ENCODE data around the gene PGF. TPM values are rescaled to one million over a fixed set of nuclear protein-coding genes. Genes with fewer than 3 reads are reported as not detected.
A peak's percentile ranks its signal among the peaks of the same experiment; 100 is the strongest.

Gene PGF
- total RNA-seq, 1 donor from 2014 or later = 8.3 TPM

DNA sequence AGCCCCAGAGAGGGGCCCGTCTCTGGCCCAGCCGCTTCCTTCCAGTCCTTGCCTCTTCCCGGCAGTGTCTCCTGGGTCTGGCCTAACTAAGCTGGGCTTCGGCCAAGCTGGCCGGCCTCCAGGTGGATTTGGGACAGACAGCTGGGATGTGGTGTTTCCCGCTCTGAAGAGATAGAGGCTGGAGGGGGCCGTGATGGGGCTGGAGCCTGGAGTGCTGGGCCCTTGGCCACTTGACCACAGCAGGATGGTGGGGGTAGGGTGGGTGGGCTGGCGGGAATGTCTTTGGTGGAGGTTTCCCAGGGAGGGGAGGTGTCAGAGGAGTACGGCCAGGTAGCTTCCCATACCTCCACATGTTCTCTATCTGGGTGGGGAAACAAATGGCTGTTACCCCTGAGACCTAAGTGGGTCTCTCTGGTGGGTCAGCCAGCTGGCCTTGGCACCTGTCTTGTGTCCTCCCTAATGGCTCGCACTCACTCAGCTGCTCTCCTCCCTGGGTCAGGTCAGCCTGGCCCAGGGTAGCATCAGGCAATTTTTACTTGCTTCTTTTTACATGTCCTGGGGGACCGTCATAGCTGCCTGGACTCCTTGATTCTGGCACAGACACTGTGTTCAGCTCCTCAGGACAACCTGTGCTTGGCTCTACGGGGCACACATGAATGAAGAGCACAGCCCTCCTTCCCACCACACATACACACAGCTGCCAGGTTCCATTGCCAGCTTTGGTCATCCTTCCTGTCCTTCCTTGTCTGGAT is 19.8 kb upstream of the PGF start:
- Histone ChIP-seq H3K36me3 (no peaks in the 10 kb centered on the region), H3K27me3 (no peaks in the 10 kb centered on the region), H3K4me1 (peaks cover 49% of the 10 kb centered on the region), H3K27ac (no peak overlapping the region), H3K4me3 (no peak overlapping the region), H3K9me3 (no peaks in the 10 kb centered on the region)
- peak in 1 of 2 donors; percentile 94 for DNase-seq (ENCODE audit: extremely low spot score in 2 of 2)
- intact Hi-C loops (cut with DNase I) = no loop called here
- TF ChIP-seq POLR2A (IDR thresholded peaks at IDR 0.05) (no peak), POLR2AphosphoS5 (IDR thresholded peaks at IDR 0.05; ENCODE audit: insufficient read depth in 1 of 2, low read depth in 1 of 2) (peak in 1 of 2 donors; percentile 24)

DNA sequence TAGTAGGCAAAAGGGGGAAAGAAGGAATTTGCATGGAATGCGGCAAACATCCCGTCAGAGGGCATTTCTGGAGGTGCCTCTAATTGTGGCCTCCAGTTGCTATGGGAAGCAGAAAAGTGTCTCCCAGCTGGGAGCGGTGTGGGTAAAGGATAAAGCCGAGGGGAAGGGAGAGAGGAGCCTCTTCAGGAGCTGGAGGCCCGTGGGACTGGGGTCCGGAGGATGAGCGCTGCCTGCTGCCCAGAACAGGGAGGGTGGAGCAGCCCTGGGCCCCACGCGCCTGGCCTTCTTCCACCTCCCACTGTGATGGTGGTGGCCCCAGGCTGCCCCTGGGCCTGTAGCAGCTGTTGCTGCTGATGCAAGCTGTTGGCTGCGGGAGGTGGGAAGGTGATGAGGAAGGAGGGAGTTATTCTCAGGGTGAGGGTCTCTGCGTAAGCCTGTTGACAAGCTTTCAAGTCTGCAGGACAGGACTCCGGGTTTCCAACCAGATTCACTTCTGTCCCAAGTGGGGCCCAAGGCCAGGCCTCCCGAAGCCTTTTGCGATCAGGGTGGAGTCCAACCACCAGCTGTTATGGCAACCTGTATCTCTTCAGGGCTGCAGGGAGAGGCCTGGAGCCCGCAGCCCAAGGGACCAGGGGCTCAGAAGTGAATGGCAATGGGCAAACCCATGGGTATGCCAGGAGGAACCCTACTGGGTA is 19.1 kb upstream of the PGF start:
- no peaks in the 10 kb centered on the region for H3K9me3 ChIP-seq
- H3K4me1 ChIP-seq = peaks cover 49% of the 10 kb centered on the region
- H3K36me3 ChIP-seq = no peaks in the 10 kb centered on the region
- intact Hi-C loops (cut with DNase I) = no loop called here
- no peak overlapping the region for H3K4me3 ChIP-seq
- no peaks in the 10 kb centered on the region for H3K27me3 ChIP-seq
- H3K27ac ChIP-seq = no peak overlapping the region
- DNase-seq (ENCODE audit: extremely low spot score in 2 of 2) = peak in 1 of 2 donors; percentile 90
- TF ChIP-seq POLR2AphosphoS5 (IDR thresholded peaks at IDR 0.05; ENCODE audit: insufficient read depth in 1 of 2, low read depth in 1 of 2) = no peak
- TF ChIP-seq POLR2A (IDR thresholded peaks at IDR 0.05) = no peak
- TF ChIP-seq, protein P1, sequence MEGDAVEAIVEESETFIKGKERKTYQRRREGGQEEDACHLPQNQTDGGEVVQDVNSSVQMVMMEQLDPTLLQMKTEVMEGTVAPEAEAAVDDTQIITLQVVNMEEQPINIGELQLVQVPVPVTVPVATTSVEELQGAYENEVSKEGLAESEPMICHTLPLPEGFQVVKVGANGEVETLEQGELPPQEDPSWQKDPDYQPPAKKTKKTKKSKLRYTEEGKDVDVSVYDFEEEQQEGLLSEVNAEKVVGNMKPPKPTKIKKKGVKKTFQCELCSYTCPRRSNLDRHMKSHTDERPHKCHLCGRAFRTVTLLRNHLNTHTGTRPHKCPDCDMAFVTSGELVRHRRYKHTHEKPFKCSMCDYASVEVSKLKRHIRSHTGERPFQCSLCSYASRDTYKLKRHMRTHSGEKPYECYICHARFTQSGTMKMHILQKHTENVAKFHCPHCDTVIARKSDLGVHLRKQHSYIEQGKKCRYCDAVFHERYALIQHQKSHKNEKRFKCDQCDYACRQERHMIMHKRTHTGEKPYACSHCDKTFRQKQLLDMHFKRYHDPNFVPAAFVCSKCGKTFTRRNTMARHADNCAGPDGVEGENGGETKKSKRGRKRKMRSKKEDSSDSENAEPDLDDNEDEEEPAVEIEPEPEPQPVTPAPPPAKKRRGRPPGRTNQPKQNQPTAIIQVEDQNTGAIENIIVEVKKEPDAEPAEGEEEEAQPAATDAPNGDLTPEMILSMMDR (IDR thresholded peaks at IDR 0.05) = no peak

GRCh38 chr14:74973905-74974363 is 18.5 kb upstream of the PGF start:
- H3K4me1 ChIP-seq = peaks cover 49% of the 10 kb centered on the region
- peak in 1 of 2 donors; percentile 79 for DNase-seq (ENCODE audit: extremely low spot score in 2 of 2)
- no peaks in the 10 kb centered on the region for H3K36me3 ChIP-seq
- no peaks in the 10 kb centered on the region for H3K27me3 ChIP-seq
- intact Hi-C loops (cut with DNase I) = no loop called here
- H3K9me3 ChIP-seq = no peaks in the 10 kb centered on the region
- no peak overlapping the region for H3K4me3 ChIP-seq
- H3K27ac ChIP-seq = peak overlapping the region; percentile 20
- no peak for TF ChIP-seq POLR2AphosphoS5 (IDR thresholded peaks at IDR 0.05; ENCODE audit: insufficient read depth in 1 of 2, low read depth in 1 of 2)
- TF ChIP-seq POLR2A (IDR thresholded peaks at IDR 0.05) = no peak
- TF ChIP-seq, protein P1 (IDR thresholded peaks at IDR 0.05) = no peak

DNA sequence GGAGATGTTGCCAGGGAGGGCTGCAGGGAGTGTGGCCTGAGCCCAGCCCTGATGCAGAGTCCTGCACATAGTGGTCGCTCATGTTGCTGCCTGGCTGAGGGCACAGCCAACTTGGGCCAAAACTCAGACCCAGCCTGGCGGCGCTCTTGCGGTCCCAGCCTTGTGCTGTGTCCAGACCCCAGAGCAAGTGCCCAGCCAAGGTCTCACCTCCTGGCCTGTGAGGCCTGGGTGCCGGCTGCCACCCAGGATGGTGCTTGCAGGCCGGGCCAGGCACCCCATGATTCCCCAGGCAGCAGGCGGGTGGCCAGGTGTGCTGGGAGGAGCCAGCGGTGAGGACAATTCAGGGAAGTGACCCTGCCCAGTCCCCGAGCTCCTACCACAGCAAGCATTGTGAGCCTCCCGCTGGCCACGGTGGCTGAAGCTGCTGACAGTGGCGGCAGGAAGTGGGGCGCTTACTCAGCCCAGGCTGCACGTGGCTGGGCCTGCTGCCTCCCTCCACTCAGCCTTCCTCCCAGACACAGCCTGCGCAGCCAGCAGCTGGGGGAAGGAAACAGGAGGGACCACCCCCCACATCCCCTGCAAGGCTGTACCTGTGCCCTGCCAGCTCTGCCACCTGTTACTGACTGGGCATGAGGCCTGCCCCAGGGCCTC is 17.7 kb upstream of the PGF start:
- peak in 1 of 2 donors; percentile 55 for TF ChIP-seq POLR2AphosphoS5 (IDR thresholded peaks at IDR 0.05; ENCODE audit: insufficient read depth in 1 of 2, low read depth in 1 of 2)
- no peak for TF ChIP-seq POLR2A (IDR thresholded peaks at IDR 0.05)
- TF ChIP-seq, protein P1 (IDR thresholded peaks at IDR 0.05) = no peak
- intact Hi-C loops (cut with DNase I) = no loop called here
- no peaks in the 10 kb centered on the region for H3K27me3 ChIP-seq
- H3K9me3 ChIP-seq = no peaks in the 10 kb centered on the region
- no peak overlapping the region for H3K27ac ChIP-seq
- H3K36me3 ChIP-seq = no peaks in the 10 kb centered on the region
- H3K4me3 ChIP-seq = no peak overlapping the region
- peaks cover 42% of the 10 kb centered on the region for H3K4me1 ChIP-seq
- DNase-seq (ENCODE audit: extremely low spot score in 2 of 2) = peak in 1 of 2 donors; percentile 86

DNA sequence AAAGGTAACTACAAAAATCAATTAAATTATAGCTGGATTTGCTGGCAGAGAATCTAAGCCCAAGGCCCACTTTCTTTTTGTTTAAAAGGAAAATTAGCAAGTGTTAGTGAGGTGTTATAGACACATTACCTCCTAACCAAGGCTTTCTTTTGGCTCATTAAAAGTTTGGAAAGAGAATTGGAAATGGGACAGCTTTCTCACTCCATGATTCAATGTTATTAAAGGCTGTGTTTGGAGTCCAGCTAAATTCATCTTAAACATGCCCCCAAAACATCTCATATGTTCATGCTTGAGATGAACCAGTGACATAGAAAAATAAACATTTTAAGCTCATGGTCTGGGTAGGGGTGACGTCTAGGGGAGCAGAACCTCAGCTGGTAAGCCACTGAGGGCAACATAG is 13.4 kb upstream of the PGF start:
- Histone ChIP-seq H3K27me3 (no peaks in the 10 kb centered on the region), H3K4me1 (peaks cover 13% of the 10 kb centered on the region), H3K27ac (no peak overlapping the region), H3K36me3 (no peaks in the 10 kb centered on the region), H3K9me3 (no peaks in the 10 kb centered on the region), H3K4me3 (no peak overlapping the region)
- no peak for TF ChIP-seq POLR2AphosphoS5 (IDR thresholded peaks at IDR 0.05; ENCODE audit: insufficient read depth in 1 of 2, low read depth in 1 of 2)
- TF ChIP-seq POLR2A (IDR thresholded peaks at IDR 0.05) = no peak
- TF ChIP-seq, protein P1 (IDR thresholded peaks at IDR 0.05) = no peak
- intact Hi-C loops (cut with DNase I) = no loop called here
- no peak for DNase-seq (ENCODE audit: extremely low spot score in 2 of 2)

All from vagina (tissue), 2 donors.